CD4-positive, alpha-beta T cell (primary cell): ENCODE data around the gene MSI2. TPM values are rescaled to one million over a fixed set of nuclear protein-coding genes. Genes with fewer than 3 reads are reported as not detected.

ENCODE experiments used
- ATAC-seq: fragments of 200-7000 bp; cut with Tn5 transposase; one replicate; pipeline ENCODE4 v1.10.0; 2022; ENCODE audit warnings: mild to moderate bottlenecking; ENCODE audit not compliant: poor library complexity
- CTCF ChIA-PET: fragments of 350-600 bp; sonication (Branson Sonifier 250); formaldehyde crosslinking; loops from one replicate; lab custom pipeline; 2021; ENCODE audit warnings: antibody characterized with exemption, inconsistent platforms; lab: Charles Lee
- POLR2A ChIA-PET: fragments of 350-600 bp; sonication (Branson Sonifier 250); formaldehyde crosslinking; loops from one replicate; lab custom pipeline; 2021; ENCODE audit warnings: antibody characterized with exemption, inconsistent platforms; lab: Charles Lee
- DNase-seq, 14 experiments: peaks; one replicate each; pipeline ENCODE4 v3.0.0-alpha.2; 2013 to 2020; ENCODE audit warnings: mixed read lengths in 2 of 14
- H3K27ac ChIP-seq, 2 donors: one replicate each; pipeline versions ENCODE4 v1.5.1 to v1.7.0; 2013; ENCODE audit warnings: low read length in 2 of 2, low read depth in 1 of 2, mild to moderate bottlenecking in 1 of 2
- H3K27me3 ChIP-seq, 2 experiments: 1 replicate in 1 of 2; 2 replicates in 1 of 2; pipeline versions ENCODE4 v1.6.1 to v1.7.0; 2013; ENCODE audit warnings: low read length in 2 of 2, control low read depth in 1 of 2, mild to moderate bottlenecking in 1 of 2, moderate library complexity in 1 of 2; ENCODE audit not compliant: insufficient read depth in 2 of 2, control insufficient read depth in 1 of 2
- H3K36me3 ChIP-seq: one replicate; pipeline ENCODE4 v1.6.1; 2013; ENCODE audit warnings: low read length, control low read depth; ENCODE audit not compliant: insufficient read depth
- H3K4me1 ChIP-seq: one replicate; pipeline ENCODE4 v1.6.1; 2013; ENCODE audit warnings: low read length, control low read depth; ENCODE audit not compliant: insufficient read depth
- H3K4me3 ChIP-seq: one replicate; pipeline ENCODE4 v1.5.1; 2013; ENCODE audit warnings: mild to moderate bottlenecking, low read length, moderate library complexity
- H3K9me3 ChIP-seq, 2 experiments: 1 replicate in 1 of 2; 2 replicates in 1 of 2; pipeline versions ENCODE4 v1.6.1 to v1.7.0; 2013; ENCODE audit warnings: low read length in 2 of 2, mild to moderate bottlenecking in 2 of 2, control low read depth in 1 of 2, moderate library complexity in 1 of 2; ENCODE audit not compliant: control insufficient read depth in 1 of 2, insufficient read depth in 1 of 2
- H3K27ac Mint-ChIP-seq: one replicate; pipeline ENCODE4 v1.8.0; 2020; ENCODE audit warnings: mixed read lengths
- H3K27me3 Mint-ChIP-seq: one replicate; pipeline ENCODE4 v1.8.0; 2021; ENCODE audit warnings: mixed read lengths
- H3K36me3 Mint-ChIP-seq: one replicate; pipeline ENCODE4 v1.8.0; 2021; ENCODE audit warnings: low read depth, mixed read lengths
- H3K4me1 Mint-ChIP-seq: one replicate; pipeline ENCODE4 v1.8.0; 2021; ENCODE audit warnings: low read depth, mixed read lengths
- H3K4me3 Mint-ChIP-seq: one replicate; pipeline ENCODE4 v1.8.0; 2020; ENCODE audit warnings: mild to moderate bottlenecking, mixed read lengths
- H3K9me3 Mint-ChIP-seq: one replicate; pipeline ENCODE4 v1.8.0; 2020; ENCODE audit warnings: mixed read lengths
- intact Hi-C, 2 experiments: fragments of 100-400 bp; cut with DNase I in 1 of 2; cut with micrococcal nuclease in 1 of 2; formaldehyde crosslinking; loops; one replicate each; pipeline versions ENCODE4 v1.15.1 to v1.9.0; 2023 to 2025; cut with DNase I, micrococcal nuclease
- total RNA-seq, 174 experiments: library from RNA in 2 of 174; stranded (reverse) in 2 of 174; gene quantifications; one replicate each; pipeline ENCODE4 v1.2.3 and lab custom pipeline; 2021 to 2026
- TF ChIP-seq, protein P1 (sequence below): fragments of 200-600 bp; IDR thresholded peaks from one replicate; pipeline ENCODE4 v1.8.0; 2022; ENCODE audit warnings: antibody characterized with exemption, mild to moderate bottlenecking

MSI2 gene
- total RNA-seq, 2 experiments from 2014 or later: 129 to 132 TPM

DNA sequence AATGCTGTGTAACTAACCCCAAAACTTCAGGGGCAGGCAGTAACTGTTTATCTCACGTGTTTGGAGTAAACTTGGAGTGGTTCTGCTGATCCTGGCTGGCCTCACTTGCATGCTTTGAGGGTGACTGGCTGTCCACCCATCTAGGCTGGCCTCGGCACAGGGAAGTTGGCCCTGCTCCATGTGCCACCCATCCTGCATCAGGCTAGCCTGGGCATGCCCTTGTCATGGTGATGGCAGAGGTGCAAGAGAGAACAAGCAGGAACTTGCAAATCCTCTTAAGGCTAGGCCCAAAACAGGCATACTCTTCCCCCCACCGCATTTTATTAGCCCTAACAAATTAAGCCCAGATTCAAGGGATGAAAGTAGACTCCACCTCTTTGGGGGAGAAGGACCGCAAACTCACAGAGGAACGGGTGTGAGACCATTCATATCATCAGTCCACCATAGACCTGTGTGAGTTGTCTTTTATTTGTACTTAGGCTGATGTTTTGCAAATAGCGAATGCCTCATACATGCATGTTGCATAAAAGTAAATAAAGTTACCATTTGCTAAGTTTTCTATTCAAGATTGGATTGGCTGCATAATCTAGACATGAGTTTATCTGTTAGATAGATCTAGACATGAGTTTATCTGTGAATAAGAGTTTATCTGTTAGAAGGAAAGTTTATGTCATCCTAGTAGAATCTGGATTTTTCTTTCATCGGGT lies 267.8 kb downstream of the MSI2 start:
- Histone ChIP-seq H3K9me3 (no peaks in the 10 kb centered on the region), H3K4me3 (no peak overlapping the region), H3K4me1 (peaks cover 5% of the 10 kb centered on the region), H3K27me3 (no peaks in the 10 kb centered on the region), H3K27ac (no peak overlapping the region), H3K36me3 (peaks cover 2% of the 10 kb centered on the region)
- intact Hi-C loops: no loop called here
- peaks cover 21% of the 10 kb centered on the region for H3K4me1 Mint-ChIP-seq
- ChIA-PET POLR2A (no interaction called here), CTCF (no interaction called here)
- H3K9me3 Mint-ChIP-seq: no peaks in the 10 kb centered on the region
- DNase-seq (no peak), ATAC-seq (no peak)
- TF ChIP-seq, protein P1, sequence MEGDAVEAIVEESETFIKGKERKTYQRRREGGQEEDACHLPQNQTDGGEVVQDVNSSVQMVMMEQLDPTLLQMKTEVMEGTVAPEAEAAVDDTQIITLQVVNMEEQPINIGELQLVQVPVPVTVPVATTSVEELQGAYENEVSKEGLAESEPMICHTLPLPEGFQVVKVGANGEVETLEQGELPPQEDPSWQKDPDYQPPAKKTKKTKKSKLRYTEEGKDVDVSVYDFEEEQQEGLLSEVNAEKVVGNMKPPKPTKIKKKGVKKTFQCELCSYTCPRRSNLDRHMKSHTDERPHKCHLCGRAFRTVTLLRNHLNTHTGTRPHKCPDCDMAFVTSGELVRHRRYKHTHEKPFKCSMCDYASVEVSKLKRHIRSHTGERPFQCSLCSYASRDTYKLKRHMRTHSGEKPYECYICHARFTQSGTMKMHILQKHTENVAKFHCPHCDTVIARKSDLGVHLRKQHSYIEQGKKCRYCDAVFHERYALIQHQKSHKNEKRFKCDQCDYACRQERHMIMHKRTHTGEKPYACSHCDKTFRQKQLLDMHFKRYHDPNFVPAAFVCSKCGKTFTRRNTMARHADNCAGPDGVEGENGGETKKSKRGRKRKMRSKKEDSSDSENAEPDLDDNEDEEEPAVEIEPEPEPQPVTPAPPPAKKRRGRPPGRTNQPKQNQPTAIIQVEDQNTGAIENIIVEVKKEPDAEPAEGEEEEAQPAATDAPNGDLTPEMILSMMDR: no peak
- H3K27me3 Mint-ChIP-seq: no peaks in the 10 kb centered on the region
- H3K4me3 Mint-ChIP-seq: no peak overlapping the region
- H3K36me3 Mint-ChIP-seq: no peaks in the 10 kb centered on the region
- no peak overlapping the region for H3K27ac Mint-ChIP-seq

DNA sequence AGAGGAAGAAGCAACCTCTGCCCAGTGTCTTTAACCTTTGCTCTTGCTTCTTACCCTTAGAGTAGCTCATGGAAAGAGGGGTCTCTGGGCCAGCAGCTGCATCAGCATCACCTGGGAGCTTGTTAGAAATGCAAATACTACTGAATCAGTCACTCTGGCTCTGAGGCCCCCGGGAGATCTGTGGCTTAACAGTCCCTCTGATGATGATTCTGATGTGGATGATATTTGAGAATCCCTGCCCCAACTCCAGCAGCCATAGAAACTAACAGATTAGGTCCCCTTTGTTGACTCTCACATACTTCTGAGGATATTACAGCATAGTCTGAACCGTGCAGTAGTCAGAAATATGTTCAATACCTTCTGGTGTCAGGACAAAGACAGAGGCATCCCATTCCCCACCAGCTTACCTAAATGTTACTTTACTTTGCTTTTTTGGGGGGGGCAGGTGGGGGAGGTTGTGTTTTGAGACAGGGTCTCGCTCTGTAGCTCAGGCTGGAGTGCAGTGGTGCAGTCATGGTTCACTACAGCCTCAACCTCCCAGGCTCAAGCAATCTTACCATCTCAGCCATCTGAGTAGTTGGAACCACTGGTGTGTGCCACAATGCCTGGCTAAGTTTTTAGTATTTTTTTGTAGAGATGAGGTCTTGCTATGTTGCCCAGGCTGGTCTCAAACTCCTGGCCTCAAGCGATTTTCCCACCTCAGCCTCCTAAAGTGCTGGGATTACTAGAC lies 268.7 kb downstream of the MSI2 start:
- Mint-ChIP-seq H3K9me3 (no peaks in the 10 kb centered on the region), H3K36me3 (peaks cover under 1% of the 10 kb centered on the region), H3K27ac (no peak overlapping the region), H3K4me3 (no peak overlapping the region), H3K4me1 (peaks cover 29% of the 10 kb centered on the region), H3K27me3 (no peaks in the 10 kb centered on the region)
- intact Hi-C loops: no loop called here
- TF ChIP-seq, protein P1: no peak
- DNase-seq (no peak), ATAC-seq (no peak)
- H3K9me3 ChIP-seq: no peaks in the 10 kb centered on the region
- H3K27ac ChIP-seq: no peak overlapping the region
- peaks cover 10% of the 10 kb centered on the region for H3K4me1 ChIP-seq
- ChIA-PET POLR2A (no interaction called here), CTCF (no interaction called here)
- peaks cover 2% of the 10 kb centered on the region for H3K36me3 ChIP-seq
- H3K4me3 ChIP-seq: no peak overlapping the region
- no peaks in the 10 kb centered on the region for H3K27me3 ChIP-seq

DNA sequence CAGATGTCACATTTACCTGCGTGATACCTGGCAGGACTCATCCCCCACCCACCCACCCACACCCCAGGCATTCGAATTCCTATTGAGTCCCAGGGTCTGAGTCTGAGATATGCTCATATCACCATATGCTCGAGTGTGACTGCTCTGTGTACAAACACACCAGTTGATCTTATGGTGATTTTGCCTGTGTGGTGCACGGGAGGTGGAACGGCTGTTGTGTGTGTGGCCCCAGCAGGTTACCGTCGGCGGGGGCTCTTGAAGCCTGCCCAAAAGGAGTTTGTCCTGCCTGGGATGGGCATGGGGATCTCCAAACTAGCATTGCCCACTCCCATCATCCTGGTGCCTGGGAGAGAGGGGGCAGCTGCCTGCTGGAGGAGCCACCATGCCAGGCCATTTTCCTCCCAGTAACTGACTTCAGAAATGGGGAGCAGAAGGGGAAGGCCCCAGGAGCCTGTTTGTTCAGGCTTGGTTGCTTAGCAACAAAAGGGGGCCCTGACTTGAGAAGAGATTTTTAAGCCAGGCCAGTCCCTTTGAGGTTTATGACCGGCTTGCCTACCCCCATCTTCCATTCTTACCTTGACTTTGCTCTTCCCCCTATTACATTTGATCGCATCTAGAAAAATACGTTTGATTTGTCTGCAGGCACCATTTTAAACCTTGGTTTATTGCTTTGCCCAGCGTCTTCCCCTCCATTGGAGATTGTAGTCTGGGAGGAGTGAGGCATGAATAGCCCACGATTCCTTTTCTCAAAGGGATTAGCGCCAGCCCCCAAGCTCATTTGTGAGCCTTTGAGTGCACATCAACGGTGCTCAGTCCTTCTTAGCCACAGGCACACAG lies 271.1 kb downstream of the MSI2 start:
- ChIA-PET CTCF (no interaction called here), POLR2A (no interaction called here)
- intact Hi-C loops: no loop called here
- Histone ChIP-seq H3K4me1 (peaks cover 17% of the 10 kb centered on the region), H3K36me3 (peaks cover 3% of the 10 kb centered on the region), H3K9me3 (no peaks in the 10 kb centered on the region), H3K27ac (no peak overlapping the region), H3K4me3 (no peak overlapping the region), H3K27me3 (no peaks in the 10 kb centered on the region)
- Mint-ChIP-seq H3K4me3 (no peak overlapping the region), H3K27me3 (no peaks in the 10 kb centered on the region), H3K27ac (no peak overlapping the region), H3K4me1 (peaks cover 46% of the 10 kb centered on the region), H3K9me3 (no peaks in the 10 kb centered on the region), H3K36me3 (peaks cover 8% of the 10 kb centered on the region)
- DNase-seq (no peak), ATAC-seq (no peak)
- TF ChIP-seq, protein P1: no peak
